Neural progenitor cell (in vitro differentiated cells): ENCODE measurements around the gene ANKHD1. TPM values are rescaled to one million over a fixed set of nuclear protein-coding genes. Genes with fewer than 3 reads are reported as not detected.

Source experiments
- DNase-seq: peaks from one replicate; pipeline ENCODE4 v3.0.0-alpha.2; 2016; ENCODE audit warnings: low spot score
- H2AFZ ChIP-seq: fragments of 200-600 bp; sonication (generic); replicated peaks from 2 replicates; pipeline ENCODE4 v1.6.1; 2016; ENCODE audit warnings: antibody characterized with exemption
- H3F3A ChIP-seq: fragments of 200-600 bp; sonication (generic); 2 replicates; pipeline ENCODE4 v1.6.1; 2016; ENCODE audit warnings: antibody characterized with exemption, low read depth
- H3K27ac ChIP-seq: fragments of 200-600 bp; sonication (generic); 2 replicates; pipeline ENCODE4 v1.5.1; 2016; ENCODE audit warnings: mild to moderate bottlenecking
- H3K27me3 ChIP-seq: fragments of 200-600 bp; sonication (generic); 2 replicates; pipeline ENCODE4 v1.6.1; 2016; ENCODE audit warnings: mild to moderate bottlenecking, moderate library complexity
- H3K36me3 ChIP-seq: fragments of 200-600 bp; sonication (generic); 2 replicates; pipeline ENCODE4 v1.5.1; 2016
- H3K4me1 ChIP-seq: fragments of 200-600 bp; sonication (generic); 2 replicates; pipeline ENCODE4 v1.6.1; 2016; ENCODE audit warnings: mixed run types
- H3K4me2 ChIP-seq: fragments of 200-600 bp; sonication (generic); 2 replicates; pipeline ENCODE4 v1.6.1; 2016
- H3K4me3 ChIP-seq: fragments of 200-600 bp; sonication (generic); 2 replicates; pipeline ENCODE4 v1.5.1; 2016
- H3K79me2 ChIP-seq: fragments of 200-600 bp; sonication (generic); 2 replicates; pipeline ENCODE4 v1.6.1; 2016; ENCODE audit warnings: low read depth
- H3K9ac ChIP-seq: fragments of 200-600 bp; sonication (generic); 2 replicates; pipeline ENCODE4 v1.6.1; 2016
- H3K9me3 ChIP-seq: fragments of 200-600 bp; sonication (generic); 2 replicates; pipeline ENCODE4 v1.5.1; 2016; ENCODE audit warnings: low read depth
- H4K20me1 ChIP-seq: fragments of 200-600 bp; sonication (generic); 2 replicates; pipeline ENCODE4 v1.6.1; 2016; ENCODE audit warnings: low read depth
- H3K27ac Mint-ChIP-seq: 3 replicates; pipeline ENCODE4 v1.8.0; 2021; ENCODE audit warnings: mixed read lengths
- H3K27me3 Mint-ChIP-seq: 2 replicates; pipeline ENCODE4 v1.8.0; 2022; ENCODE audit warnings: low read depth, mild to moderate bottlenecking, inconsistent platforms, moderate library complexity, mixed read lengths; ENCODE audit not compliant: insufficient read depth
- H3K36me3 Mint-ChIP-seq: 3 replicates; pipeline ENCODE4 v1.8.0; 2021; ENCODE audit warnings: mixed read lengths
- H3K4me1 Mint-ChIP-seq: 3 replicates; pipeline ENCODE4 v1.8.0; 2021; ENCODE audit warnings: mixed read lengths
- H3K4me3 Mint-ChIP-seq: 3 replicates; pipeline ENCODE4 v1.8.0; 2021; ENCODE audit warnings: mild to moderate bottlenecking, moderate library complexity, mixed read lengths
- H3K9me3 Mint-ChIP-seq: 3 replicates; pipeline ENCODE4 v1.8.0; 2020; ENCODE audit warnings: mixed read lengths
- EZH2 ChIP-seq: fragments of 200-600 bp; sonication (generic); IDR thresholded peaks from 2 replicates; pipeline ENCODE4 v1.6.1; 2017; ENCODE audit warnings: antibody characterized with exemption, mild to moderate bottlenecking, moderate library complexity
- EZH2phosphoT487 ChIP-seq: fragments of 200-600 bp; sonication (generic); IDR thresholded peaks from 2 replicates; pipeline ENCODE4 v1.6.1; 2017; ENCODE audit warnings: antibody characterized with exemption
- total RNA-seq: library from RNA; depleted of rRNA; stranded (reverse); fragments of >200 nt; gene quantifications from 2 replicates; pipeline ENCODE4 v1.2.3, GENCODE V29; 2015; ENCODE audit warnings: low replicate concordance
- TF ChIP-seq, protein P1 (sequence below): fragments of 200-600 bp; sonication (generic); IDR thresholded peaks from 2 replicates; pipeline ENCODE4 v1.5.1; 2017; ENCODE audit warnings: antibody characterized with exemption, mild to moderate bottlenecking

ANKHD1 gene
- total RNA-seq, 1 donor from 2014 or later, result 110 TPM

DNA sequence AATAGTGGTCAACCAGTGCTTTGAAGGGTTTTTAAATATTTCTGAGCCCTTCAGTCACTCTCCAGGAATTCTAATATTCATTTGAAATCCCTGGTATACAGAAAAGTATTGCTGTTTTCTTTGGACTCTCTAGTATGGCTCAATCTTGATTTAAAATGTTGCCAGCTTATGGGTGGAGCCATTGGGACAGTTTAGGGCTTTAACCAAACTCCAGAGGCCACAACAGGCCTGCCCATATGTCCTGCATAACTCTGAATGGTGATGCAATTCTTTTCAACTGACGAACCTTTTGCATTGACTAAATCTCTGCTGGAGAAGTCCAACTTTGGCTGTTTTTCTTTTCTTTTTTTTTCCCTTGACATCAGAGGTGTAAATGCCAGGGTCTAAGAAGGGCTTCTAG is 10.3 kb upstream of the ANKHD1 start:
- Histone ChIP-seq H3K27me3 (no peaks in the 10 kb centered on the region), H2AFZ (no peak overlapping the region), H3K27ac (no peak overlapping the region), H3K4me3 (no peak overlapping the region), H3K79me2 (no peaks in the 10 kb centered on the region), H3K4me1 (no peaks in the 10 kb centered on the region), H3K9me3 (no peaks in the 10 kb centered on the region), H3K4me2 (no peak overlapping the region), H3K36me3 (no peaks in the 10 kb centered on the region), H3F3A (no peaks in the 10 kb centered on the region), H3K9ac (no peak overlapping the region), H4K20me1 (no peaks in the 10 kb centered on the region)
- peaks cover 2% of the 10 kb centered on the region for H3K36me3 Mint-ChIP-seq
- no peaks in the 10 kb centered on the region for H3K9me3 Mint-ChIP-seq
- no peak for TF ChIP-seq EZH2phosphoT487
- no peak for TF ChIP-seq EZH2
- TF ChIP-seq, protein P1, sequence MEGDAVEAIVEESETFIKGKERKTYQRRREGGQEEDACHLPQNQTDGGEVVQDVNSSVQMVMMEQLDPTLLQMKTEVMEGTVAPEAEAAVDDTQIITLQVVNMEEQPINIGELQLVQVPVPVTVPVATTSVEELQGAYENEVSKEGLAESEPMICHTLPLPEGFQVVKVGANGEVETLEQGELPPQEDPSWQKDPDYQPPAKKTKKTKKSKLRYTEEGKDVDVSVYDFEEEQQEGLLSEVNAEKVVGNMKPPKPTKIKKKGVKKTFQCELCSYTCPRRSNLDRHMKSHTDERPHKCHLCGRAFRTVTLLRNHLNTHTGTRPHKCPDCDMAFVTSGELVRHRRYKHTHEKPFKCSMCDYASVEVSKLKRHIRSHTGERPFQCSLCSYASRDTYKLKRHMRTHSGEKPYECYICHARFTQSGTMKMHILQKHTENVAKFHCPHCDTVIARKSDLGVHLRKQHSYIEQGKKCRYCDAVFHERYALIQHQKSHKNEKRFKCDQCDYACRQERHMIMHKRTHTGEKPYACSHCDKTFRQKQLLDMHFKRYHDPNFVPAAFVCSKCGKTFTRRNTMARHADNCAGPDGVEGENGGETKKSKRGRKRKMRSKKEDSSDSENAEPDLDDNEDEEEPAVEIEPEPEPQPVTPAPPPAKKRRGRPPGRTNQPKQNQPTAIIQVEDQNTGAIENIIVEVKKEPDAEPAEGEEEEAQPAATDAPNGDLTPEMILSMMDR, result no peak
- H3K4me3 Mint-ChIP-seq, result no peak overlapping the region
- no peaks in the 10 kb centered on the region for H3K27me3 Mint-ChIP-seq
- no peak overlapping the region for H3K27ac Mint-ChIP-seq
- DNase-seq, result no peak
- no peaks in the 10 kb centered on the region for H3K4me1 Mint-ChIP-seq

DNA sequence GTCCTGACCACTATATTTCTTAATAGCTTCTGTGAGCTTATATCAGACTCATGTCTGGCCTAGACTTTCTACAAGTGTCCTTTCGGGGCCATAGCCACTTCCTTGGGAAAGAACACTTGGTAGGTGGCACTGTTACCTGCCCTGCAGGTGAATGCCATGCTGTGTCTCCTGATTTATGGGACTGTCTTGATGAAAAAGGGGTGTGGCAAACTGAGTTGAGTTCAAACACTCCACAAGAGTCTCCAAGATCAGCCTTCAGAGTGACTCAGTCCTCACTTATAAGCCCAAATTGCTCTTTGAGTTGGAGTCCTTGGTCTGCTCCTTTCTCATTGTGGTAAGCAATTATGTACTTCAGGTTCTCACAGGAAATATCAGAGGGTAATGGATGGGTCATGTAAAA is 9.9 kb upstream of the ANKHD1 start:
- H3K27me3 Mint-ChIP-seq, result no peaks in the 10 kb centered on the region
- Histone ChIP-seq H3K79me2 (no peaks in the 10 kb centered on the region), H3K27me3 (no peaks in the 10 kb centered on the region), H3K9ac (no peak overlapping the region), H3K4me1 (no peaks in the 10 kb centered on the region), H2AFZ (no peak overlapping the region), H3K36me3 (no peaks in the 10 kb centered on the region), H3K9me3 (no peaks in the 10 kb centered on the region), H4K20me1 (no peaks in the 10 kb centered on the region), H3K4me2 (no peak overlapping the region), H3F3A (no peaks in the 10 kb centered on the region), H3K4me3 (no peak overlapping the region), H3K27ac (no peak overlapping the region)
- H3K36me3 Mint-ChIP-seq, result peaks cover 2% of the 10 kb centered on the region
- no peak for TF ChIP-seq EZH2phosphoT487
- TF ChIP-seq, protein P1, result no peak
- no peak for TF ChIP-seq EZH2
- no peak overlapping the region for H3K4me3 Mint-ChIP-seq
- no peaks in the 10 kb centered on the region for H3K9me3 Mint-ChIP-seq
- no peaks in the 10 kb centered on the region for H3K4me1 Mint-ChIP-seq
- no peak overlapping the region for H3K27ac Mint-ChIP-seq
- DNase-seq, result no peak

DNA sequence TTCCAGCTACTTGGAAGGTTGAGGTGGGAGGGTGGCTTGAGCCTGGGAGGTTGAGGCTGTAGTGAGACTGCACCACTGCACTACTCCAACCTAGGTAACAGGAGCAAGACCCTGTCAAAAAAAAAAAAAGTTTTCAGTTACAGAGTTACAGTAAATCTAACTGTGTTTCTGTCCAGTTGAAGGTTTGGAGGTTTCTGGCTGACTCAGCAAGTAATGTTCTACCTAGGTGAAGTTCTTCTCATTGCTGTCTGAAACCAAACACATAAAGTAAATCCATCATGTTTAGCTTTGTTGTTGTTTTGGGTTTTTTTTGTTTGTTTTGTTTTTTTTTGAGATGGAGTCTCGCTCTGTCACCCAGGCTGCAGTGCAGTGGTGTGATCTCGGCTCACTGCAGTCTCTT is 7.9 kb upstream of the ANKHD1 start:
- Histone ChIP-seq H3K36me3 (no peaks in the 10 kb centered on the region), H3K79me2 (peaks cover 4% of the 10 kb centered on the region), H3K9ac (no peak overlapping the region), H3K4me2 (no peak overlapping the region), H3F3A (no peaks in the 10 kb centered on the region), H3K9me3 (no peaks in the 10 kb centered on the region), H3K27ac (no peak overlapping the region), H3K4me3 (no peak overlapping the region), H2AFZ (no peak overlapping the region), H3K4me1 (no peaks in the 10 kb centered on the region), H4K20me1 (no peaks in the 10 kb centered on the region), H3K27me3 (no peaks in the 10 kb centered on the region)
- no peak for TF ChIP-seq EZH2
- TF ChIP-seq, protein P1, result no peak
- no peak for TF ChIP-seq EZH2phosphoT487
- DNase-seq, result no peak
- H3K27ac Mint-ChIP-seq, result no peak overlapping the region
- H3K27me3 Mint-ChIP-seq, result no peaks in the 10 kb centered on the region
- H3K4me3 Mint-ChIP-seq, result no peak overlapping the region
- H3K4me1 Mint-ChIP-seq, result no peaks in the 10 kb centered on the region
- no peaks in the 10 kb centered on the region for H3K9me3 Mint-ChIP-seq
- peaks cover 2% of the 10 kb centered on the region for H3K36me3 Mint-ChIP-seq
